OCI-LY7 (cell line): ENCODE data around the gene DAP.

Experiments used
- CTCF ChIP-seq: fragments of 200-600 bp; sonication (generic); conservative IDR thresholded peaks from 2 replicates; pipeline ENCODE4 v1.5.1; 2014; ENCODE audit warnings: mild to moderate bottlenecking, antibody characterized with exemption, low read length, moderate library complexity, mixed read lengths
- EZH2phosphoT487 ChIP-seq: fragments of 200-600 bp; sonication (generic); IDR thresholded peaks from 2 replicates; pipeline ENCODE4 v1.6.1; 2018; ENCODE audit warnings: low read depth, borderline replicate concordance, mild to moderate bottlenecking, mixed run types, antibody characterized with exemption, low read length, moderate library complexity, mixed read lengths

DNA sequence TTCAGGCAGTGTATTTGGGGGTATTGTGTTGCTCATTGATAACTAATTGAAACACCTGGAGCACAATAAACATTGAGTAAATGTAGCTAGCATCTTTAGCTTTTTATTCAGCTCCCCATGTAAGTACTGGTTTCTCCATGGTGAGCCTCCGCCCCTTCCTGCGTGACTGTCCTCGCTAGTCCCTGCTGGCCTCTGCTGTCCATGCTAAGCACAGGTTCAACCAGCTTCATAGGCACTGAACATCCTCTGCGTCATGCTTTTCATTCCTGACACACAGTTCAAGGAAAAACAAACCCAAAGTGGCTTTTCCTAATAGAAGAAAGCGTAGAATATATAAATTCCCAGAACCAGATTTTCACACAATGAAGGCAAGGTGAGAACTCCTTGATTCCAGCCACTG is 27.3 kb upstream of the DAP start:
- TF ChIP-seq CTCF: no peak
- no peak for TF ChIP-seq EZH2phosphoT487
